Calu3 (cell line): ENCODE data around the gene SP140L. TPM values are rescaled to one million over a fixed set of nuclear protein-coding genes. Genes with fewer than 3 reads are reported as not detected.
"Not testable (repeated sequence)": the region's sequence is repeated elsewhere in the genome, so short reads cannot be mapped to it uniquely, and the experiment has no call there.

Source experiments
- BruUV-seq: library from RNA; stranded (reverse); fragments of 400-500 nt; replicated peaks from 2 replicates; lab custom pipeline; 2021; lab: Mats Ljungman, UMichigan
- CTCF ChIA-PET: fragments of 300-600 bp; sonication (Branson Sonifier 250); formaldehyde crosslinking; loops from one replicate; lab custom pipeline; 2022; ENCODE audit warnings: antibody characterized with exemption; lab: Charles Lee
- DNase-seq: peaks from one replicate; pipeline ENCODE4 v3.0.0; 2022
- H3K27ac Mint-ChIP-seq: one replicate; pipeline ENCODE4 v1.8.0; 2022; ENCODE audit warnings: mixed read lengths; ENCODE audit not compliant: unreplicated experiment
- H3K27me3 Mint-ChIP-seq: one replicate; pipeline ENCODE4 v1.8.0; 2022; ENCODE audit warnings: mixed read lengths; ENCODE audit not compliant: unreplicated experiment
- H3K36me3 Mint-ChIP-seq: one replicate; pipeline ENCODE4 v1.8.0; 2022; ENCODE audit warnings: mild to moderate bottlenecking, moderate library complexity, mixed read lengths; ENCODE audit not compliant: insufficient read depth, unreplicated experiment
- H3K4me1 Mint-ChIP-seq: one replicate; pipeline ENCODE4 v1.8.0; 2022; ENCODE audit warnings: mild to moderate bottlenecking, low read depth, mixed read lengths; ENCODE audit not compliant: unreplicated experiment
- H3K4me3 Mint-ChIP-seq: one replicate; pipeline ENCODE4 v1.8.0; 2022; ENCODE audit warnings: mild to moderate bottlenecking, low read depth, moderate library complexity, mixed read lengths; ENCODE audit not compliant: unreplicated experiment
- H3K9me3 Mint-ChIP-seq: one replicate; pipeline ENCODE4 v1.8.0; 2022; ENCODE audit warnings: low read depth, mixed read lengths; ENCODE audit not compliant: unreplicated experiment
- intact Hi-C: fragments of 100-400 bp; cut with micrococcal nuclease; formaldehyde crosslinking; loops from one replicate; pipeline ENCODE4 v1.10.0; 2022; ENCODE audit not compliant: unreplicated experiment
- total RNA-seq: library from RNA; stranded (reverse); gene quantifications from 2 replicates; pipeline ENCODE4 v1.2.3, GENCODE V29; 2022
- TF ChIP-seq, protein P1 (sequence below): fragments of 200-600 bp; IDR thresholded peaks from one replicate; pipeline ENCODE4 v1.8.0; 2022; ENCODE audit warnings: antibody characterized with exemption; ENCODE audit not compliant: unreplicated experiment

Gene SP140L
- total RNA-seq, 1 experiment from 2014 or later, result 35.4 TPM

DNA sequence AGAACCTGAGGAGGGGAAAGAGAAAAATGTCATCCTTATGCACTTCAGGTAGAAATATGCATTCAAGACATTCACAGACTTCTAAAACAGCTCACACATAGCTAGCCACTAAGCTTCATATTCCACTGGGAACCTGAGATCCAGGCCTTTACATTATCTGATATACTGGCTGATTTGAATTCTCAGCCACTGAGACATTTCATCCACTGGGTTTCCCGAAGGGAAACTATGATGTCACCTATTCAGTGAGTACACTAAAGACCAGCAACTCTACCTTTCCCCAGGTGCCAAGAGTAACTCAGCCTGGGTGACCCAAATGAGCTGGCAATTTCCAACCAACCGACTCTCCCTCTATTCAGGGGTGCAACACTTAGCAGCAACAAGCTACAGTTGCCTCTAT is 67.3 kb downstream of the SP140L start:
- no TSS peak for BruUV-seq
- intact Hi-C loops, result no loop called here
- Mint-ChIP-seq H3K4me3 (no peak overlapping the region), H3K27me3 (no peaks in the 10 kb centered on the region), H3K36me3 (no peaks in the 10 kb centered on the region), H3K4me1 (no peaks in the 10 kb centered on the region), H3K27ac (no peak overlapping the region), H3K9me3 (no peaks in the 10 kb centered on the region)
- TF ChIP-seq, protein P1, sequence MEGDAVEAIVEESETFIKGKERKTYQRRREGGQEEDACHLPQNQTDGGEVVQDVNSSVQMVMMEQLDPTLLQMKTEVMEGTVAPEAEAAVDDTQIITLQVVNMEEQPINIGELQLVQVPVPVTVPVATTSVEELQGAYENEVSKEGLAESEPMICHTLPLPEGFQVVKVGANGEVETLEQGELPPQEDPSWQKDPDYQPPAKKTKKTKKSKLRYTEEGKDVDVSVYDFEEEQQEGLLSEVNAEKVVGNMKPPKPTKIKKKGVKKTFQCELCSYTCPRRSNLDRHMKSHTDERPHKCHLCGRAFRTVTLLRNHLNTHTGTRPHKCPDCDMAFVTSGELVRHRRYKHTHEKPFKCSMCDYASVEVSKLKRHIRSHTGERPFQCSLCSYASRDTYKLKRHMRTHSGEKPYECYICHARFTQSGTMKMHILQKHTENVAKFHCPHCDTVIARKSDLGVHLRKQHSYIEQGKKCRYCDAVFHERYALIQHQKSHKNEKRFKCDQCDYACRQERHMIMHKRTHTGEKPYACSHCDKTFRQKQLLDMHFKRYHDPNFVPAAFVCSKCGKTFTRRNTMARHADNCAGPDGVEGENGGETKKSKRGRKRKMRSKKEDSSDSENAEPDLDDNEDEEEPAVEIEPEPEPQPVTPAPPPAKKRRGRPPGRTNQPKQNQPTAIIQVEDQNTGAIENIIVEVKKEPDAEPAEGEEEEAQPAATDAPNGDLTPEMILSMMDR, result no peak
- no peak for DNase-seq
- CTCF ChIA-PET, result no interaction called here

DNA sequence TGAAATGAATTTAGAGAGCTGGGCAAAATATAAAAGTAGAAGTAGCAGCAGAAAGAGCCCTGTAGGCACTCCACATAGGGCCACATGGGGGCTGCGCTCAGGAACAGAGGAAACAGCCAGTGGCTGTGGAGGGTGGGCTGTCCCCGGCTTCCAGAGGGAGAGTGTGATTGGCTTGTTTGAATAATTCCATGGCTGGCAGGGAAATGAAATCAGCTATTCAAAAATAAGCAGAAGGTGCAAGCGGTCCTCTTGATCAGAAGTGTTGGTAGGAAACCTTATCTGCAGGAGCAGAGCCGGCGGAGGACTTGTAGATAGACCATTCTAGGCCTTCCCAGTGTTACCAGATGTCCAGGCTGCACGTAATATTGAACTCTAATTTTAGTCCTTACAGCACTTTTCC is 71.7 kb downstream of the SP140L start:
- H3K4me1 Mint-ChIP-seq, intact Hi-C loops, H3K27ac Mint-ChIP-seq: not testable (repeated sequence)

DNA sequence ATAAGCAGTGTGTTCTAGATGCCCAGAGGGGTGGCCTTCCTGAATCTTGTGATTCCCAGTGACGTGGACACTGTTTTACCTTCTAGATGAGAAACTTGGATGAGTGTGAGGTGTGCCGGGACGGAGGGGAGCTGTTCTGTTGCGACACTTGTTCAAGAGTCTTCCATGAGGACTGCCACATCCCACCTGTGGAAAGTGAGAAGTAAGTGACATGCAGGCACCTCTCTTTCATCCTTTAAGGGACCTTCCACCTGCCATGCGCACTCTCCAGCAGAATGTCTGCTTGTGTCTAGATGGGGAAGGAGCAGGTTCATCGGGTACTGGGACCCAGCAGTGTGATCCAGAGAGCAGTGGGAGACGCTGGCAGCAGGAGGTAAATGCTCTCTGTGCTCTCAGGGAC is 73.0 kb downstream of the SP140L start:
- BruUV-seq, result no TSS peak
- Mint-ChIP-seq H3K27me3 (no peaks in the 10 kb centered on the region), H3K9me3 (no peaks in the 10 kb centered on the region), H3K36me3 (peaks cover 12% of the 10 kb centered on the region), H3K27ac (no peak overlapping the region), H3K4me1 (no peaks in the 10 kb centered on the region), H3K4me3 (no peak overlapping the region)
- TF ChIP-seq, protein P1, result no peak
- CTCF ChIA-PET, result no interaction called here
- intact Hi-C loops, result no loop called here
- DNase-seq, result no peak

More for the DNA sequence above, 71.7 kb downstream of the SP140L start:
- H3K9me3 Mint-ChIP-seq, H3K27me3 Mint-ChIP-seq, BruUV-seq, H3K4me3 Mint-ChIP-seq, CTCF ChIA-PET, DNase-seq: not testable (repeated sequence)
- H3K36me3 Mint-ChIP-seq, result peaks cover 12% of the 10 kb centered on the region

DNA sequence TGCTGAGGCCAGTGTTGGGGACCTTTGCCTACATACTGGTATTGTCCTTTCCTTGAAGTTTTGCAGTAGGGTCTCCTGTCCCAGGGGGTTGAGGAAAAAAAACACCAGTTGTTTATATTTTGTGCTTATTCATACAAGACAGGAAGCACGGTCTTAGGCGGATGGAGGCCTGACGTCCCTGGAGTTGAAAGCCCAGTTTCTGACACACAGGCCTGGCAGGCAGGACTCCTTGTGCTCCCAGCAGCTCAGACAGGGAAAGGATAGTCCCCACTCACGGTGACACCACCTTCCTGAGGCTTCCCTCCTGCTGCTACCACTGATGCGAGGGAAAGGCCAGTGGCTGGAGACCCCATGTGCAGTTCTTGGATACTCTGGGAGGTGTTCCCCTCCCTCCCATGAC is 73.5 kb downstream of the SP140L start:
- Mint-ChIP-seq H3K36me3 (peaks cover 12% of the 10 kb centered on the region), H3K9me3 (no peaks in the 10 kb centered on the region), H3K27me3 (no peaks in the 10 kb centered on the region), H3K27ac (no peak overlapping the region), H3K4me1 (no peaks in the 10 kb centered on the region), H3K4me3 (no peak overlapping the region)
- no peak for DNase-seq
- BruUV-seq, result no TSS peak
- TF ChIP-seq, protein P1, result no peak
- intact Hi-C loops, result no loop called here
- CTCF ChIA-PET, result no interaction called here

DNA sequence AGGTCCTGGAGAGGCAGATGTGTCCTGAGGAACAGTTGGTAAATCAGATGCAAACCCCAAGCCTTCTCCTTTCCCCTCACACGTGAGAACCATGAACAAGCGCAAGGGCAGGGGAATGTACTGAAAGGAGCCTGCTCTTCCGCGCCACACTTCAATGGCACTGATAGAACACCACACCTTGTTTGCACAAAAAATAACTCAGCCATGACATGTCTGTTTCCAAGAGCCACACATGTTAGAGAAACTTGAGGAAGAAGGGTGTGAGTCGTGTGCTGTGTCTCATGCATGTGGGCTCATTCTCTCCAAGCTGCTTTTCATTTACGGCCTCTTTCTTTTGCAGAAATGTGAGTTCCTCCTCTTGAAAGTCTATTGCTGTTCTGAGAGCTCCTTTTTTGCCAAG is 74.0 kb downstream of the SP140L start:
- H3K27me3 Mint-ChIP-seq, H3K27ac Mint-ChIP-seq, H3K4me1 Mint-ChIP-seq, H3K4me3 Mint-ChIP-seq, intact Hi-C loops, CTCF ChIA-PET, H3K9me3 Mint-ChIP-seq, DNase-seq, BruUV-seq: not testable (repeated sequence)
- H3K36me3 Mint-ChIP-seq, result peaks cover 12% of the 10 kb centered on the region
